Activated CD8-positive, alpha-beta T cell treated with anti-CD3 and anti-CD28 coated beads, Interleukin-2, amount 10 ng/mL, durations not matched to agents 7 days and 5 days (primary cell): ENCODE results near the gene DOCK3. TPM values are rescaled to one million over a fixed set of nuclear protein-coding genes. Genes with fewer than 3 reads are reported as not detected.
A peak's percentile ranks its signal among the peaks of the same experiment; 100 is the strongest.
"Not testable (repeated sequence)": the region's sequence is repeated elsewhere in the genome, so short reads cannot be mapped to it uniquely, and the experiment has no call there.

Experiments
- ATAC-seq: fragments of 150-1000 bp; cut with Tn5 transposase; one replicate; pipeline ENCODE4 v1.10.0; 2021; ENCODE audit warnings: moderate library complexity
- CTCF ChIA-PET: fragments of 350-600 bp; sonication (Branson Sonifier 250); formaldehyde crosslinking; loops from one replicate; lab custom pipeline; 2021; ENCODE audit warnings: antibody characterized with exemption; lab: Charles Lee
- POLR2A ChIA-PET: fragments of 350-600 bp; sonication (Branson Sonifier 250); formaldehyde crosslinking; loops from one replicate; lab custom pipeline; 2021; ENCODE audit warnings: antibody characterized with exemption; lab: Charles Lee
- DNase-seq: peaks from one replicate; pipeline ENCODE4 v3.0.0-alpha.2; 2020
- H3K27ac Mint-ChIP-seq: one replicate; pipeline ENCODE4 v1.8.0; 2021; ENCODE audit warnings: mild to moderate bottlenecking, mixed read lengths
- H3K27me3 Mint-ChIP-seq: one replicate; pipeline ENCODE4 v1.8.0; 2021; ENCODE audit warnings: low read depth, mixed read lengths
- H3K36me3 Mint-ChIP-seq: one replicate; pipeline ENCODE4 v1.8.0; 2021; ENCODE audit warnings: low read depth, mixed read lengths
- H3K4me1 Mint-ChIP-seq: one replicate; pipeline ENCODE4 v1.8.0; 2021; ENCODE audit warnings: low read depth, mixed read lengths
- H3K4me3 Mint-ChIP-seq: one replicate; pipeline ENCODE4 v1.8.0; 2021; ENCODE audit warnings: mild to moderate bottlenecking, mixed read lengths
- H3K9me3 Mint-ChIP-seq: one replicate; pipeline ENCODE4 v1.8.0; 2022; ENCODE audit warnings: mixed read lengths; ENCODE audit not compliant: insufficient read depth
- total RNA-seq, 2 experiments: library from RNA; stranded (reverse); gene quantifications; one replicate each; pipeline ENCODE4 v1.2.3, GENCODE V29; 2021

Gene DOCK3
- total RNA-seq, 2 experiments from 2014 or later, result 3.2 to 3.4 TPM

- ChIA-PET POLR2A (no interaction called here), CTCF (interaction anchor here (1.0 kb wide), 1 partner anchor 394 kb away, joined by 4 read pairs; no protein-coding TSS in a partner anchor)
- Mint-ChIP-seq H3K27ac (no peak overlapping the region), H3K4me1 (no peaks in the 10 kb centered on the region), H3K36me3 (no peaks in the 10 kb centered on the region), H3K9me3 (no peaks in the 10 kb centered on the region), H3K4me3 (no peak overlapping the region), H3K27me3 (peaks cover 2% of the 10 kb centered on the region)
- DNase-seq (no peak), ATAC-seq (no peak)
Measured at GRCh38 chr3:51361746-51362145, 687.0 kb downstream of the DOCK3 start.

GRCh38 chr3:51362476-51362875, 687.7 kb downstream of the DOCK3 start:
- ATAC-seq, result no peak
- CTCF ChIA-PET, result no interaction called here
- Mint-ChIP-seq H3K27me3 (peaks cover 4% of the 10 kb centered on the region), H3K9me3 (no peaks in the 10 kb centered on the region), H3K36me3 (no peaks in the 10 kb centered on the region), H3K4me1 (no peaks in the 10 kb centered on the region), H3K27ac (no peak overlapping the region), H3K4me3 (no peak overlapping the region)
- POLR2A ChIA-PET, result no interaction called here
- DNase-seq, result no peak

GRCh38 chr3:51368276-51368675, 693.5 kb downstream of the DOCK3 start:
- CTCF ChIA-PET, result interaction anchor here (5.2 kb wide), 1 partner anchor 397 kb away, joined by 50 read pairs; no protein-coding TSS in a partner anchor
- H3K4me1 Mint-ChIP-seq, H3K36me3 Mint-ChIP-seq, ATAC-seq, DNase-seq, H3K27ac Mint-ChIP-seq, H3K27me3 Mint-ChIP-seq, H3K4me3 Mint-ChIP-seq, POLR2A ChIA-PET, H3K9me3 Mint-ChIP-seq: not testable (repeated sequence)

GRCh38 chr3:51371943-51372557, 697.3 kb downstream of the DOCK3 start:
- Mint-ChIP-seq H3K9me3 (no peaks in the 10 kb centered on the region), H3K4me3 (no peak overlapping the region), H3K4me1 (no peaks in the 10 kb centered on the region), H3K36me3 (no peaks in the 10 kb centered on the region), H3K27me3 (no peaks in the 10 kb centered on the region), H3K27ac (no peak overlapping the region)
- POLR2A ChIA-PET, result interaction anchor here (0.6 to 0.7 kb wide), 3 partner anchors 56 to 802 kb away, joined by 3 to 4 read pairs (median 3); partner anchors contain the start of genes HEMK1 and MAPKAPK3
- DNase-seq, result peak; percentile 75
- peak; percentile 61 for ATAC-seq
- CTCF ChIA-PET, result interaction anchor here (0.5 to 5.2 kb wide), 19 partner anchors 12 to 756 kb away, joined by 3 to 50 read pairs (median 4); partner anchors contain the start of genes DOCK3, MANF and MAPKAPK3

GRCh38 chr3:51373658-51374421, 699.1 kb downstream of the DOCK3 start:
- Mint-ChIP-seq H3K36me3 (no peaks in the 10 kb centered on the region), H3K4me3 (no peak overlapping the region), H3K4me1 (peaks cover under 1% of the 10 kb centered on the region), H3K27ac (no peak overlapping the region), H3K27me3 (no peaks in the 10 kb centered on the region), H3K9me3 (no peaks in the 10 kb centered on the region)
- CTCF ChIA-PET, result interaction anchor here (3.6 kb wide), 1 partner anchor 758 kb away, joined by 29 read pairs; the partner anchor contains the start of gene MAPKAPK3
- POLR2A ChIA-PET, result no interaction called here
- no peak for ATAC-seq
- no peak for DNase-seq

GRCh38 chr3:51374456-51374855, 699.7 kb downstream of the DOCK3 start:
- DNase-seq (no peak), ATAC-seq (no peak)
- H3K36me3 Mint-ChIP-seq, result no peaks in the 10 kb centered on the region
- ChIA-PET POLR2A (no interaction called here), CTCF (interaction anchor here (3.9 kb wide), 1 partner anchor 759 kb away, joined by 13 read pairs; no protein-coding TSS in a partner anchor)
- no peak overlapping the region for H3K4me3 Mint-ChIP-seq
- no peaks in the 10 kb centered on the region for H3K9me3 Mint-ChIP-seq
- H3K27me3 Mint-ChIP-seq, result no peaks in the 10 kb centered on the region
- peaks cover 7% of the 10 kb centered on the region for H3K4me1 Mint-ChIP-seq
- no peak overlapping the region for H3K27ac Mint-ChIP-seq

- Mint-ChIP-seq H3K4me3 (no peak overlapping the region), H3K4me1 (peaks cover 13% of the 10 kb centered on the region), H3K9me3 (no peaks in the 10 kb centered on the region), H3K27ac (no peak overlapping the region), H3K27me3 (no peaks in the 10 kb centered on the region), H3K36me3 (no peaks in the 10 kb centered on the region)
- DNase-seq (no peak), ATAC-seq (no peak)
- POLR2A ChIA-PET, result no interaction called here
- CTCF ChIA-PET, result interaction anchor here (1.7 to 3.9 kb wide), 2 partner anchors 403 to 759 kb away, joined by 4 to 13 read pairs; no protein-coding TSS in a partner anchor
Measured at GRCh38 chr3:51375136-51375535, 700.4 kb downstream of the DOCK3 start.

- no peak for DNase-seq
- no peak for ATAC-seq
- no peak overlapping the region for H3K27ac Mint-ChIP-seq
- H3K27me3 Mint-ChIP-seq, result no peaks in the 10 kb centered on the region
- no peaks in the 10 kb centered on the region for H3K36me3 Mint-ChIP-seq
- no peaks in the 10 kb centered on the region for H3K9me3 Mint-ChIP-seq
- CTCF ChIA-PET, result interaction anchor here (0.5 to 3.9 kb wide), 4 partner anchors 288 to 1341 kb away, joined by 3 to 13 read pairs (median 4); no protein-coding TSS in a partner anchor
- POLR2A ChIA-PET, result no interaction called here
- H3K4me1 Mint-ChIP-seq, result peaks cover 13% of the 10 kb centered on the region
- H3K4me3 Mint-ChIP-seq, result no peak overlapping the region
Measured at GRCh38 chr3:51375571-51375970, 700.8 kb downstream of the DOCK3 start.

- no peaks in the 10 kb centered on the region for H3K9me3 Mint-ChIP-seq
- H3K36me3 Mint-ChIP-seq, result peaks cover under 1% of the 10 kb centered on the region
- no peaks in the 10 kb centered on the region for H3K27me3 Mint-ChIP-seq
- peaks cover 16% of the 10 kb centered on the region for H3K4me1 Mint-ChIP-seq
- H3K27ac Mint-ChIP-seq, result no peak overlapping the region
- DNase-seq (no peak), ATAC-seq (no peak)
- ChIA-PET CTCF (interaction anchor here (3.9 kb wide), 1 partner anchor 762 kb away, joined by 13 read pairs; no protein-coding TSS in a partner anchor), POLR2A (no interaction called here)
- no peak overlapping the region for H3K4me3 Mint-ChIP-seq
Measured at GRCh38 chr3:51378065-51378464, 703.3 kb downstream of the DOCK3 start.

- ChIA-PET POLR2A (no interaction called here), CTCF (interaction anchor here (1.6 to 3.4 kb wide), 4 partner anchors 11 to 806 kb away, joined by 3 to 13 read pairs (median 5); partner anchors contain the start of genes MAPKAPK3 and RBM15B)
Measured at GRCh38 chr3:51378726-51379125, 704.0 kb downstream of the DOCK3 start.

GRCh38 chr3:51379301-51379700, 704.6 kb downstream of the DOCK3 start:
- ChIA-PET CTCF (interaction anchor here (1.6 to 3.4 kb wide), 4 partner anchors 10 to 807 kb away, joined by 3 to 13 read pairs (median 5); partner anchors contain the start of genes MAPKAPK3 and RBM15B), POLR2A (no interaction called here)
- ATAC-seq (no peak), DNase-seq (no peak)
- H3K4me1 Mint-ChIP-seq, result peaks cover 27% of the 10 kb centered on the region
- H3K4me3 Mint-ChIP-seq, result no peak overlapping the region
- no peaks in the 10 kb centered on the region for H3K27me3 Mint-ChIP-seq
- H3K27ac Mint-ChIP-seq, result peak overlapping the region; percentile 72
- no peaks in the 10 kb centered on the region for H3K9me3 Mint-ChIP-seq
- peaks cover 10% of the 10 kb centered on the region for H3K36me3 Mint-ChIP-seq

More at GRCh38 chr3:51378726-51379125, 704.0 kb downstream of the DOCK3 start:
- Mint-ChIP-seq H3K27ac (no peak overlapping the region), H3K9me3 (no peaks in the 10 kb centered on the region), H3K27me3 (no peaks in the 10 kb centered on the region), H3K36me3 (peaks cover 6% of the 10 kb centered on the region), H3K4me1 (peaks cover 23% of the 10 kb centered on the region), H3K4me3 (no peak overlapping the region)
- no peak for ATAC-seq
- DNase-seq, result no peak
